Measurements from ENCODE around the gene EXOC3L1. TPM values are rescaled to one million over a fixed set of nuclear protein-coding genes. Genes with fewer than 3 reads are reported as not detected.

The EXOC3L1 gene
- total and polyA plus RNA-seq, 2 of the 4 experiments (the other 2 are of a cell fraction): not detected

GRCh38 chr16:67147437-67148140, 42.3 kb downstream of the EXOC3L1 start:
- POLR2A ChIA-PET (ENCODE audit: unreplicated experiment): no interaction called here
- H3K4me1 ChIP-seq (ENCODE audit: control insufficient read depth, insufficient read depth, low read length): peaks cover 5% of the 10 kb centered on the region; the same call in 1 of the 2 replicates

More at GRCh38 chr16:67147437-67148140, 42.3 kb downstream of the EXOC3L1 start:
- H3K79me1 ChIP-seq (ENCODE audit: low read depth in 1 of 2, low read length in 2 of 2): peaks cover 0 to 30% of the 10 kb centered on the region in 2 experiments; a peak in 2 of 4 replicates
- H2AK5ac ChIP-seq (ENCODE audit: low read depth, low read length): no peak overlapping the region
- intact Hi-C loops (cut with micrococcal nuclease) (no loop called here), dilution Hi-C loops (cut with HindIII; ENCODE audit: low sequenced_read_pairs, unreplicated experiment) (no loop called here), in situ Hi-C loops (cut with MboI; ENCODE audit: low sequenced_read_pairs) (no loop called here)
- peaks cover 57% of the 10 kb centered on the region for H3K36me3 ChIP-seq (ENCODE audit: control insufficient read depth, insufficient read depth, low read length)
- H3K27ac ChIP-seq (ENCODE audit: insufficient read depth, low read length): no peak overlapping the region
- TSS peak; percentile 56 for BruUV-seq (replicated peaks)
- CTCF ChIA-PET: no interaction called here
- no peaks in the 10 kb centered on the region for H3K9me3 ChIP-seq (ENCODE audit: control insufficient read depth, insufficient read depth, low read length)
- H3K9ac ChIP-seq (ENCODE audit: low read depth, low read length): no peak overlapping the region
- H4K5ac ChIP-seq (ENCODE audit: low read depth, low read length): no peak overlapping the region
- no peak overlapping the region for H4K91ac ChIP-seq (ENCODE audit: insufficient read depth, low read depth, low read length)
- no peak overlapping the region for H2BK20ac ChIP-seq (ENCODE audit: low read depth, low read length)
- peaks cover 7% of the 10 kb centered on the region; the same call in 1 of the 2 replicates for H4K20me1 ChIP-seq (ENCODE audit: insufficient read depth, low read length)
- H2BK15ac ChIP-seq (ENCODE audit: low read depth, low read length): no peak overlapping the region
- H3K9me1 ChIP-seq (ENCODE audit: insufficient read depth, low read length): peaks cover 4% of the 10 kb centered on the region; the same call in 1 of the 2 replicates
- H2AFZ ChIP-seq (replicated peaks; ENCODE audit: low read length, poor library complexity): no peak overlapping the region
- no peaks in the 10 kb centered on the region for H3K27me3 ChIP-seq (ENCODE audit: control insufficient read depth, insufficient read depth, low read length)
- no peak overlapping the region for H4K8ac ChIP-seq (ENCODE audit: low read depth in 2 of 2, low read length in 2 of 2)
- H2BK120ac ChIP-seq (ENCODE audit: low read depth, low read length): no peak overlapping the region
- no peak overlapping the region for H3K56ac ChIP-seq (ENCODE audit: extremely low read depth, insufficient read depth, low read length)
- H3K14ac ChIP-seq (replicated peaks; ENCODE audit: low read depth, low read length): no peak overlapping the region
- no peak overlapping the region for H3K4ac ChIP-seq (ENCODE audit: low read depth, low read length)
- TF ChIP-seq MAZ (IDR thresholded peaks at IDR 0.05; ENCODE audit: borderline replicate concordance, low read depth, low read length) (no peak), CEBPB (IDR thresholded peaks at IDR 0.05; ENCODE audit: low read depth, low read length) (0 out of 2 replicates have a peak, but pooled peaks have one; percentile 24)
- H3K18ac ChIP-seq (ENCODE audit: low read depth, low read length): no peak overlapping the region
- H2AK9ac ChIP-seq (replicated peaks; ENCODE audit: low read depth, low read length, poor library complexity): peak overlapping the region; percentile 48
- H3K4me3 ChIP-seq (ENCODE audit: insufficient read depth, low read depth, low read length): no peak overlapping the region
- WGBS, 2 experiments (ENCODE audit: extremely low coverage in 2 of 2, insufficient read length in 1 of 2): 91% methylated on average over 4 of the region's 4 CpGs; no CpG with 5 or more reads in 1 of the 2 experiments
- DNase-seq (no peak), ATAC-seq (ENCODE audit: low read depth) (no peak)
- no peak overlapping the region for H2BK5ac ChIP-seq (ENCODE audit: low read depth, low read length, poor library complexity, severe bottlenecking)
- no peak overlapping the region for H3K23ac ChIP-seq (ENCODE audit: low read depth, low read length)
- H3K4me2 ChIP-seq (ENCODE audit: low read depth, low read length): no peak overlapping the region
